Activated CD4-positive, CD25-positive, alpha-beta regulatory T cell treated with anti-CD3 and anti-CD28 coated beads, Interleukin-2, amount 50 U/mL, for 72 hours (primary cell): ENCODE results near the gene GP1BA.
"Not testable (repeated sequence)": the region's sequence is repeated elsewhere in the genome, so short reads cannot be mapped to it uniquely, and the experiment has no call there.

ENCODE experiments used
- DNase-seq: peaks from one replicate; pipeline ENCODE4 v3.0.0; 2021

GP1BA gene

DNA sequence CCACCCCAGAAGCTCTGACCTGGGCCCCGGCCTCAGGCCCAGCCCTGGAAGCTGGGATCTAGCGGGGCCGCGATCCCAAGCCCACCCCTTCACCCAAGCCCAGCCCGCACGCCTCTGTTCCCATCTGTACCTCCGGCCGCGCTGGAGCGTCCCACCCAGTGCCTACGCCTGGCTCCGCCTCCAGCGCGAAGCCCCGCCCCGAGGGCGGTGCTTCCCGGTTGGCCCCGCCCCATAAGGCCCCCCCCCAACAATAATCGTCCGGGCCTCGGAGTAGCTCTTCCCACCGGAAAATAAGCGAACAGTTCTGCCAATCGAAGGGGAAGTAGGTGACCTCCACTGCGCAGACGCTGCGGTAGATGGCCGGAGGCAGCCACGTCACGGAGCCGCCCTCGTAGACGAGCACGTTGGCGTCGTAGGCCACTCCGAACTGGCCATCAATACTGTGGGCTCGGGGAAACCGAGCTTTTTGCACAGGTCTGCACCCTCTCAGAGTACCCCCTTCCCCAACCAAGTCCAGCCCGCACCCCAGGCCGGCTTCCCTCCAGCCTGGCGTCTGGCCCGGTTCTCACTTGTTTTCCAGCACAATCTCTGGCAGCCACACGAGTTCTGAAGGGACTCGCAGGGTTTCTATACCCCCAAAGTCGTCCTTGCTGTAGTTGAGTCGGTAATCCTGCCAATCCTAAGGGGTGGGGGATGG, 30.3 kb upstream of the GP1BA start:
- no peak for DNase-seq

DNA sequence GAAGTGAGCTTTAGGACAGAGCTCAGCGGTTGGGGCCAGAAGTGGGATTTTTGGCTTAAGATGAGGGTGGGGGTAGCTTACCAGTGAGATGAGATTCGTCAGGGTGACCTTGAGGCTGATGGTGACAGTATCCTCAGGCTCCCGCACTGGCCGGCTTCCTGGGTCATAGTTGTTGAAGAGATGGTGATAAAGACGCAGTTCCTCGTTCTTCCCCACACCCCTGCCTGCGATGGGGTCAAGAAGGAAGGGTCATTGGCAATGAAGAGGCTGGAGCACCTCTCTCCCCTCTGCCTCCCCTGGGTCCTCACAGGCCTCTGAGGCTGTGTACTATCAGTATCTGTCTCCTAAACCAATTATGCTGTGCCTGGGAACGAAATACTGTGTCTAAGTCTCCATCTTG, 29.5 kb upstream of the GP1BA start:
- DNase-seq: no peak

DNA sequence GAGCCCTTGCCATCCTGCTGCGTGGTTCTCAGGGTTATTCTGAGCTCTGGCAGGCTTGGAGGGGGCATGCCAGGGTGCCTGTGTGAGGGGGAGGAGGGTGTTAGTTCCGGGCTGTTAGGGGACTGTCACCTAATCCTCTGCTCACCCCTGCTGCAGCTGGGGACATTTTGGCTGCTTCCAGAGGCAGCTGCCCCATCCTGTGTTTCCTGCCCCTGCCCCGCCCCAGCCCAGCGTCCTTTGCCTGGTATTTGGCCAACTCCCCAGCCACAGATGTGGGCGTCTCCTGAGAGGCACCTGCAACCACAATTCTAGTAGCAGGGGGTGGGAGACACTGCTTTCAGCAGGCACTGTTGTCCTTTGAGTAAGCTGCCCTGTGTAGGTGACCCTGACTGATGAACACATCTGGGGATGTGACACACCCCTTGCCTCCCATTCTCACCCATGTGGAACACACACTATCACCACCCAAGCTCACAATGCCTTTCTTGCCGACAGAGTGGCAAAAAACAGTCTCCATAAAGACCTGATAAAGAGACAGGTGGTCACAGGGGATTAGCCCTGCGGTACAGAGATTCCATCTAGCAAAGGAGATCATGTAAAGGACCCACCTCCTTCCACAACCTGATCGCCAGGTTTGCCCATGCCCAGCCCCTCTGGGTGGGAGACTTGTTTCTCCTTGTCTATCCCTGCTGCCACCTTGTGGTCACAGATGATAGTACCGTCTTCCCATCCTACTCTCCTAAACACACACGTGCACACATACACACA, 28.8 kb upstream of the GP1BA start, which contains the start of gene CHRNE:
TSS of gene CHRNE (minus strand) at position 48 of the 768 bp plus-strand sequence. CDS start at position 13, 35 bp downstream.
- DNase-seq: peak; percentile 63

DNA sequence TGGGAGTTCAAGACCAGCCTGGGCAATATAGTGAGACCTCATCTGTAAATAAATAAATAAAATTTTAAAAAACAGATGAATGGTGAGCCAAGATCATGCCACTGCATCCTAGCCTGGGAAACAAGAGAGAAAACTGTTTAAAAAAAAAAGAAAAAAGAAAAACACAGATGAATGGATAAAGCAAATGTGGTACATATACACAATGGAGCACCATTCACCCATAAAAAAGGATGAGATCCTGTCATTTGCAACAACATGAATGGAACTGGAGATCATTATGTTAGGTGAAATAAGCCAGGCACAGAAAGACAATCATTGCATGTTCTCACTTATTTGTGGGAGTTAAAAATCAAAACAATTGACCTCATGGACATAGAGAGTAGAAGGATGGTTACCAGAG, 25.4 kb upstream of the GP1BA start:
- not testable (repeated sequence) for DNase-seq

DNA sequence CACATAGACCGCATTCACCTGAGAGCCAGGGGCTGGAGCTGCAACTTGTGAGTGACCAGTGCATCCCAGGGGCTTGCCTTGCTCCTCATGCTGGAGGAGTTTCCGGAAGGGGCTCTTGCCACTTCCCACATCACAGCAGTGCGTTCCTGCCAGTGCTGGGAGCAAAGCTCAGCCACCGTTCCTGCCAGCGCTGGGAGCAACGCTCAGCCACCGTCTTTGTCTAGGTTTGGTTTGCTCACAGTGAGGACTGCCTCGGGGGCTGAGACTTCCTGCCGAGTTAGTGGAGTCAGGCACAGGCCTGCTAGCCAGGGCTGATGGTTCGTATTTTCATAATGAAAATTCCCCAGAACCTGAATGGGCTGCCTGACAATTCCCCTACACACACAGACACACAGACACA, 23.8 kb upstream of the GP1BA start:
- no peak for DNase-seq

DNA sequence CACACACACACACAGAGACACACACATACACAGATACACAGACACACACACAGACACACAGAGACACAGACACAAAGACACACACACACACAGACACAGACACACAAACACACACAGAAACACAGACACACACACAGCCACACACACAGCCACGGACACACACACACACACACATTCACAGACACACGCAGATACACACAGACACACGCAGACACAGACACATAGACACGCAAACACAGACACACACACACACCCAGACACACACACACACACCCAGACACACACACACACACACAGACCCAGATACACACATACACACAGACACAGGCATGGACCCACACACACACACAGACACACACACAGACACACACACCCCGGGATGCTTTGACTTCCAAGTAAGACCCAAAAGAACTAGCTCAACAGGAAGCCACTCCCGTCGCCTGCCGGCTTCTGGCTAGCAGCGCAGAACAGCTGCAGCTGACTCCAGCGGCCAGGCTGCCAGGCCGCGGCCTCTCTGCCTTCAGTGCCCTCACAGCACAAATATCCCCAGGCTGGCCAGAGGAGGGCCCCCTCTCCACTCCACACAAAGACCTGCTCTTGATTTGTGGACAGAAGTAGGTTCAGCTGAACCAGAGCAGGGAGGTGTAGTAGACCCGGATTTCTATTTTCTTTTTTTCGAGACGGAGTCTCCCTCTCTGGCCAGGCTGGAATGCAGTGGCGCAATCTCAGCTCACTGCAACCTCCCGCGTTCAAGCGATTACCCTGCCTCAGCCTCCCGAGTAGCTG, 23.2 kb upstream of the GP1BA start:
- DNase-seq: peak; percentile 66

DNA sequence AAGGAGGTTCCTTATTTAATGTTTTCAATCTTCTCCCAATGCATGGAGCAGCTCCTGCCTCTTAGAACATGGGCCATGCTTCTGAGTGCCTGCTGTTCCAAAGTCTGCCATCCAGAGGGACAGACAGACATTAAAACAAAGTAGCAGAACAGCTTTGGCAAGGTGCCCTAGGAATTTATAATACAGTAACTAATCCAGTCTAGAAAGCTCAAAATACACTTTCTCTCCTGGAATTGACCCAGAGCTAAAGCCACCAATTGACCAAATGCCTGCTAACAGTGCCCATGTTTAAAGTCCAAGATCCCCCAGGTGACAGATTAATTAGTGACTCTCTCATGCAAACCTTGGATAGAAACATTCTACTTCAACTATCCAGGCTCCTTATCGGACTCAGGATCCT, 18.1 kb upstream of the GP1BA start:
- DNase-seq: no peak

DNA sequence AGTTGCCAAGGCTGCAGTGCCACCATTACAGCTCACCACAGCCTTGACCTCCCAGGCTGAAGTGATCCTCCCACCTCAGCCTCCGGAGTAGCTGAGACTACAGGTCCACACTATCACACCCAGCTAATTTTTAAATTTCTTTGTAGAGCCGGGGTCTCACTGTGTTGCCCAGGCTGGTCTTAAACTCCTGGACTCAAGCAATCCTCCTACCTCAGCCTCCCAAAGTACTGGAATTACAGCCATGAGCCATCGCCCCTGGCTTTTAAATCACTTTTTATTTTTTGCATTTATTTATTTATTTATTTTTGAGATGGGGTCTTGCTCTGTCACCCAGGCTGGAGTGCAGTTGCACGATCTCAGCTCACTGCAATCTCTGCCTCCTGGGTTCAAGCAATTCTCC, 17.5 kb upstream of the GP1BA start:
- not testable (repeated sequence) for DNase-seq

DNA sequence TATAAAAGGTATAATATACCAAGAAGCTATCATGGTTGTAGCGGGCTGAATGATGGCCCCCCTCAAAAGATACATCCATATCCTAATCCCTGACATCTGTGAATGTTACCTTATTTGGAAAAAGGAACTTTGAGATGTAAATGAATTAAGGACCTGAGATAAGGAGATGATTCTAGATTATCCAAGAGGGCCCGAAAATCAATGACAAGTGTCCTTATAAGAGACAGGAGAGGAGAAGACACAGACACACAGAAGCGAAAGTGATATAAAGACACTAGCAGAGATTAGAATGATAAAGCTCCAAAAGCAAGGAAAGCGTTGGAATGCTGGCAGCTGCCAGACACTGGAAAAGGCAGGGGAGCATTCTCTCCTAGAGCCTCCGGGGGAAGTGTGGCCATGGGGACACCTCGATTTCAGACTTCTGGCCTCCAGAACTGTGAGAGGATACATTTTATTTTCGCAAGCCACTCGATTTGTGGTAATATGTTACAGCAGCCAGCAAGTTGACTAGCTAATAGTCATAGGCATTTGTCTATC, 12.5 kb upstream of the GP1BA start:
- no peak for DNase-seq

DNA sequence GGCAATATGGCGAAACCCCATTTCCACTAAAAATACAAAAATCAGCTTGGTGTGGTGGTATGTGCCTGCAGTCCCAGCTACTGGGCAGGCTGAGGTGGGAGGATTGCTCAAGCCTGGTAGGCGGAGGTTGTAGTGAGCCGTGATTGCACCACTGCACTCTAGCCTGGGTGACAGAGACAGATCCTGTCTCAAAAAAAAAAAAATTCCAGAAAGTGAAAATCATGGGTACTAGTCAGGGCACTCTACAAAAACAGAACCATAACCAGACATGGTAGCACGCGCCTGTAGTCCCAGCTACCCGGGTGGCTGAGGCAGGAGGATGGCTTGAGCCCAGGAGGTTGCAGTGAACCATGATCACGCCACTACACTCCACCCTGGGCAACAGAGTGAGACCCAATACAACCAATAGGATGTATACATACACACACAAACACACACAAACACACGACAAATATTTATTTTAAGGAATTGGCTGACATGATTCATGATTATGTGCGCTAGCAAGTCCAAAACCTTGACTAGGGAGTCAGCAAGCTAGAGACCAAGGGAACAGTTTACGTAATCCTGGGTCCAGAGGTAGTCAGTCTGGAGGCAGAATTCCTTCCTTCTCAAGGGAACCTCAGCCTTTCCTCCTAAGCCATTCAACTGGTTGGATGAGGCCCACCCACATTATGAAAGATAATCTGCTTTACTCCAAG, 11.6 kb upstream of the GP1BA start:
- DNase-seq: no peak

DNA sequence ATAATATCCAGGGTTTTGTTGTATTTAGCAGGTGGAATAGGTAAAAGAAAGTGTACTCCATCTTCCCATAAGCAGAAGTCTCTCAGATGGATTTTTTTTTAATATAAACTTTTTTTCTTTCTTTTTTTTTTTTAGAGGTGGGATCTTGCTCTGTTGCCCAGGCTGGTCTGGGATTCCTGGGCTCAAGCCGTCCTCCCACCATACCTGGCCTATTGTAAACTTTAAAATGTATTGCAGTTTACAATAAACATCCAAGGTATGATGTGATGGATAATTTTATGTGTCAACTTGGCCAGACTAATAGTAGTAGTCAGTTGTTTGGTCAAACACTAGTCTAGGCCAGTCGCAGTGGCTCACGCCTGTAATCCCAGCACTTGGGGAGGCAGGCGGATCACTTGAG, 10.8 kb upstream of the GP1BA start:
- no peak for DNase-seq

DNA sequence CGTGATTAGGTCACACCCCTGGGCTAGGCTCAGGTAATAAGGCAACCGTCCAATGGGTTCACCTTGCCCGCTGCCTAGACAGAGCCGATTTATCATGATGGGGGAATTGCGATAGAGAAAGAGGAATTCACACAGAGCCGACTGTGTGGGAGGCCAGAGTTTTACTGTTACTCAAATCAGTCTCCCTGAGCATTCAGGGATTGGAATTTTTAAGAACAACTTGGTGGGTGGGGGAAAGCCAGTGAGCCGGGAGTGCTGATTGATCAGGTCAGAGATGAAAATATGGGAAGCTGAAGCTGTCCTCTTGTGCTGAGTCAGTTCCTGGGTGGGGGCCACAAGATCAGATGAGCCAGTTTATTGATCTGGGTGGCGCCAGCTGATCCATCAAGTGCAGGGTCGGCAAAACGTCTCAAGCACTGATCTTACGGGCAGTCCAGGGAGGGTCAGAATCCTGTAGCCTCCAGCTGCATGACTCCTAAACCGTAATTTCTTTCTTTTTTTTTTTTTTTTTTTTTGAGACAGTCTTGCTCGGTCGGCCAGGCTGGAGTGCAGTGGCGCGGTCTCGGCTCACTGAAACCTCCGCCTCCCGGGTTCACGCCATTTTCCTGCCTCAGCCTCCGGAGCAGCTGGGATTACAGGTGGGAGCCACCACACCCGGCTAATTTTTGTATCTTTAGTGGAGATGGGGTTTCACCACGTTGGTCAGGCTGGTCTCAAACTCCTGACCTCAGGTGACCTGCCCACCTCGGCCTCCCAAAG, 5.3 kb upstream of the GP1BA start:
- DNase-seq: not testable (repeated sequence)

DNA sequence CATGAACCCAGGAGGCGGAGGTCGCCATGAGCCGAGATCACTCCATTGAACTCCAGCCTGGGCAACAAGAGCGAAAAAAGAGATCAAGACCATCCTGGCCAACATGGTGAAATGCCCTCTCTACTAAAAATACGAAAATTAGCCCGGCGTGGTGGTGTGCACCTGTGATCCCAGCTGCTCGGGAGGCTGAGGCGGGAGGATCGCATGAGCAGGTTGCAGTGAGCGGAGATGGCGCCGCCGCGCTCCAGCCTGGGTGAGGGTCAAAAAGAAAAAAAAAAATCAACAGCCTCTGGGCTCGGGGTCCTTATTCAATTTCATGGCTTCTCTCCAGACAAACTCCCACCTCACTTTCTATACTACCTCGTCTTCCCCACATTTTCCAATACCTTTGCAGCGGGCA, 3.2 kb upstream of the GP1BA start:
- DNase-seq: no peak

DNA sequence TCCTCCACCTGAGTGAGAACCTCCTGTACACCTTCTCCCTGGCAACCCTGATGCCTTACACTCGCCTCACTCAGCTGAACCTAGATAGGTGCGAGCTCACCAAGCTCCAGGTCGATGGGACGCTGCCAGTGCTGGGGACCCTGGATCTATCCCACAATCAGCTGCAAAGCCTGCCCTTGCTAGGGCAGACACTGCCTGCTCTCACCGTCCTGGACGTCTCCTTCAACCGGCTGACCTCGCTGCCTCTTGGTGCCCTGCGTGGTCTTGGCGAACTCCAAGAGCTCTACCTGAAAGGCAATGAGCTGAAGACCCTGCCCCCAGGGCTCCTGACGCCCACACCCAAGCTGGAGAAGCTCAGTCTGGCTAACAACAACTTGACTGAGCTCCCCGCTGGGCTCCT, 679 bp downstream of the GP1BA start:
- DNase-seq: no peak

DNA sequence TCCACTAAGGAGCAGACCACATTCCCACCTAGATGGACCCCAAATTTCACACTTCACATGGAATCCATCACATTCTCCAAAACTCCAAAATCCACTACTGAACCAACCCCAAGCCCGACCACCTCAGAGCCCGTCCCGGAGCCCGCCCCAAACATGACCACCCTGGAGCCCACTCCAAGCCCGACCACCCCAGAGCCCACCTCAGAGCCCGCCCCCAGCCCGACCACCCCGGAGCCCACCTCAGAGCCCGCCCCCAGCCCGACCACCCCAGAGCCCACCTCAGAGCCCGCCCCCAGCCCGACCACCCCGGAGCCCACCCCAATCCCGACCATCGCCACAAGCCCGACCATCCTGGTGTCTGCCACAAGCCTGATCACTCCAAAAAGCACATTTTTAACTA, 1.6 kb downstream of the GP1BA start:
- DNase-seq: no peak

DNA sequence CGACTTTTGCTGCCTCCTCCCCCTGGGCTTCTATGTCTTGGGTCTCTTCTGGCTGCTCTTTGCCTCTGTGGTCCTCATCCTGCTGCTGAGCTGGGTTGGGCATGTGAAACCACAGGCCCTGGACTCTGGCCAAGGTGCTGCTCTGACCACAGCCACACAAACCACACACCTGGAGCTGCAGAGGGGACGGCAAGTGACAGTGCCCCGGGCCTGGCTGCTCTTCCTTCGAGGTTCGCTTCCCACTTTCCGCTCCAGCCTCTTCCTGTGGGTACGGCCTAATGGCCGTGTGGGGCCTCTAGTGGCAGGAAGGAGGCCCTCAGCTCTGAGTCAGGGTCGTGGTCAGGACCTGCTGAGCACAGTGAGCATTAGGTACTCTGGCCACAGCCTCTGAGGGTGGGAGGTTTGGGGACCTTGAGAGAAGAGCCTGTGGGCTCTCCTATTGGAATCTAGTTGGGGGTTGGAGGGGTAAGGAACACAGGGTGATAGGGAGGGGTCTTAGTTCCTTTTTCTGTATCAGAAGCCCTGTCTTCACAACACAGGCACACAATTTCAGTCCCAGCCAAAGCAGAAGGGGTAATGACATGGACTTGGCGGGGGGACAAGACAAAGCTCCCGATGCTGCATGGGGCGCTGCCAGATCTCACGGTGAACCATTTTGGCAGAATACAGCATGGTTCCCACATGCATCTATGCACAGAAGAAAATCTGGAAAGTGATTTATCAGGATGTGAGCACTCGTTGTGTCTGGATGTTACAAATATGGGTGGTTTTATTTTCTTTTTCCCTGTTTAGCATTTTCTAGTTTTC, 2.3 kb downstream of the GP1BA start:
- peak; percentile 46 for DNase-seq

DNA sequence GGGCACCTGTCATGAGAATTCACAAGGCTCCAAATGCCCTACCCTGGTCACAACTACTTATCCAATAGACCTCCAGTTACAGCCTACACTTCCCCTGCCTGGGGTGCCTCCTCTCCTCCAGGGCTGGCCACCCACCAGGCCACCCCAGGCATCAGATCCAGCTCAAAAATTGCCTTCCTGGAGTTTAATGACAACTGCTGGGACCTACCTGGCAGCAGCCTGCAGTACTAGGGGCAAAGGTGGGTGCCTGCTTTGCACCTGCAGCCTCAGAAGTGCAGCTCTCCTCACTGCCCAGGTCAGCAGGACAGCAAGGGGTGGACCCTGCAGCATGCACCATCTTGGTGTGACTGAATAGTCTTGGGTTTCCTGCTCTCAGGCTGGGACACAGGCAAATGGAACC, 3.6 kb downstream of the GP1BA start:
- DNase-seq: no peak

DNA sequence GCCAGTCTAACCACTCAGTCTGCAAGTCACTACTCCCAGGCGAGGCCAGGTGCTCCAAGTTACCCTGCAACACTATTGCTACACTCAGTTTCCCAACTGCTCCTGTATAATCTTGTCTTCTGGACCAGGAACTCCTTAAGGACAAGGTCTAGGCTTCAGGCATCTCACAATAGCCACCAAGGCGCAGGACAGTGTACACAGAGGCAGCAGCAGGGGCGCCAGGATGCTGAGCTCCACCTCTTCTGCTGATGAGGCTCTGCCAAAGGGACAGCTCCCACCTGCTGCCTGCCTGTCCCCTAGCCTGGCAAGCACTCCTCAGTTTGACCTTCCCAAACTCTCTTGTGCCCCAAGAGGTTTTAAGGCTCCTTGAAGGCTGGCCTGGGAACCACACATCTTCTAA, 4.4 kb downstream of the GP1BA start:
- DNase-seq: no peak

DNA sequence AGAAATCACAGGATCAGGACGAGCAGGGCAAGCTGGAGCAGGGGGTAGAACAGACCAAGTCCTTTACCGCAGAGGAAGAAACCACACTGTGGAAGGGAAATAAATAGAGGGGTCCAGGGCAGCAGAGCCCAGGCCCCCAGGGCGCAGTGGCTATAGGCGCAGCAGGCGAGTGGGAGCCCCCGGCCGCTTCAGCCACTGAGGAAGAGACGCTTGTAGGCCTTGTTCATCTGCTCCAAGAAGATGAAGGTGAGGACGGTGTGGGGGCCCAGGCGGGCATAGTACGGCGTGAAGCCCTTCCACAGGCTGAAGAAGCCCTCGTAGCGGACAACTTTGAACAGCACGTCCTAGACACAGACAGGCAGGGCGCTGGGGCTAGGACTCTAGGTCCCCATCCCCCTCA, 5.5 kb downstream of the GP1BA start:
- no peak for DNase-seq

DNA sequence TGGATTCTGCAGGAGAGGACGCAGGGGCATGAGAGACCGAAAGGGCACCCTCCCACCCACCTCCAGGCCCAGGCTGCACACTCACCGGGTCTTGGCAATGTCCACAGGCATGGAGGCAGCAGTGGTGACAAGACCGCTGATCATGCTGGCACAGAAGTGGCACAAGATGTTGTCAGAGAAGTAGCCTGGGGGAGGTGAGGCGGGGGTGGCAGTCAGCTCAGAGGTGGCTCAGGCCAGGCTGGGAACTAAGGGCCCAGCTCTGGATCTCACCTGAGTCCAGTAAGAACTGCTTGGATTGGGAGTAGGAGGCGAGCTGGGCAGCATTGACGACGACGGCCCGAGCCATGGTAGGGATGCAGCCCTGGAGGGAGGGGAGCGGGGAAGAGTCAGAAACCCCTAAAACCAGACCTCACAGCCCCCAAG, 6.0 kb downstream of the GP1BA start:
- no peak for DNase-seq
